MM.1S (cell line): ENCODE results near the gene USP12.

Experiments used
- DNase-seq: peaks from one replicate; pipeline ENCODE4 v3.0.0-alpha.2; 2015
- H2AFZ ChIP-seq: fragments of 300-600 bp; sonication (generic); 2 replicates; pipeline ENCODE4 v1.6.0; 2016; ENCODE audit warnings: antibody characterized with exemption, low read length
- H3F3A ChIP-seq: fragments of 300-600 bp; sonication (generic); 2 replicates; pipeline ENCODE4 v1.6.1; 2016; ENCODE audit warnings: mild to moderate bottlenecking, antibody characterized with exemption, low read length, moderate library complexity, mixed read lengths; ENCODE audit not compliant: insufficient read depth
- H3K27ac ChIP-seq: fragments of 300-600 bp; sonication (generic); 2 replicates; pipeline ENCODE4 v1.5.1; 2016; ENCODE audit warnings: mild to moderate bottlenecking, low read length
- H3K27me3 ChIP-seq: fragments of 300-600 bp; sonication (generic); replicated peaks from 2 replicates; pipeline ENCODE4 v1.6.0; 2016; ENCODE audit warnings: low read length; ENCODE audit not compliant: insufficient read depth
- H3K36me3 ChIP-seq: fragments of 300-600 bp; sonication (generic); replicated peaks from 2 replicates; pipeline ENCODE4 v1.6.1; 2016; ENCODE audit warnings: mild to moderate bottlenecking, low read length, mixed read lengths; ENCODE audit not compliant: insufficient read depth
- H3K4me1 ChIP-seq: fragments of 300-600 bp; sonication (generic); 2 replicates; pipeline ENCODE4 v1.6.1; 2016; ENCODE audit warnings: low read length, mixed read lengths
- H3K4me2 ChIP-seq: fragments of 300-600 bp; sonication (generic); 2 replicates; pipeline ENCODE4 v1.6.0; 2016; ENCODE audit warnings: low read depth, low read length
- H3K4me3 ChIP-seq: fragments of 300-600 bp; sonication (generic); 2 replicates; pipeline ENCODE4 v1.5.1; 2016; ENCODE audit warnings: low read length, mixed read lengths
- H3K79me2 ChIP-seq: fragments of 300-600 bp; sonication (generic); 2 replicates; pipeline ENCODE4 v1.6.1; 2016; ENCODE audit warnings: mixed run types, low read length, mixed read lengths
- H3K9ac ChIP-seq: fragments of 300-600 bp; sonication (generic); 2 replicates; pipeline ENCODE4 v1.6.1; 2016; ENCODE audit warnings: low read length, mixed read lengths
- H3K9me2 ChIP-seq: fragments of 300-600 bp; sonication (generic); replicated peaks from 2 replicates; pipeline ENCODE4 v1.6.1; 2016; ENCODE audit warnings: mild to moderate bottlenecking, low read length, mixed read lengths; ENCODE audit not compliant: insufficient read depth
- H3K9me3 ChIP-seq: fragments of 300-600 bp; sonication (generic); replicated peaks from 2 replicates; pipeline ENCODE4 v1.6.1; 2016; ENCODE audit warnings: mild to moderate bottlenecking, low read length, mixed read lengths; ENCODE audit not compliant: insufficient read depth
- H4K20me1 ChIP-seq: fragments of 300-600 bp; sonication (generic); 2 replicates; pipeline ENCODE4 v1.6.1; 2016; ENCODE audit warnings: mild to moderate bottlenecking, low read length, moderate library complexity, mixed read lengths; ENCODE audit not compliant: insufficient read depth
- CTCF ChIP-seq: fragments of 300-600 bp; sonication (generic); IDR thresholded peaks from 2 replicates; pipeline ENCODE4 v1.5.1; 2016; ENCODE audit warnings: antibody characterized with exemption, low read length, mixed read lengths
- EZH2 ChIP-seq: fragments of 300-600 bp; sonication (generic); optimal IDR thresholded peaks from 2 replicates; pipeline ENCODE3; 2017; ENCODE audit warnings: low read depth, mild to moderate bottlenecking, antibody characterized with exemption, low read length, mixed read lengths
- EZH2phosphoT487 ChIP-seq: fragments of 300-600 bp; sonication (generic); IDR thresholded peaks from 2 replicates; pipeline ENCODE4 v1.6.1; 2018; ENCODE audit warnings: antibody characterized with exemption, low read length

The USP12 gene

GRCh38 chr13:27158335-27158734, 13.3 kb downstream of the USP12 start:
- Histone ChIP-seq H3K4me3 (no peak overlapping the region), H3K27ac (no peak overlapping the region), H3K9me3 (no peaks in the 10 kb centered on the region), H3K36me3 (no peaks in the 10 kb centered on the region), H3K9ac (no peak overlapping the region), H3K27me3 (no peaks in the 10 kb centered on the region), H3K9me2 (no peaks in the 10 kb centered on the region), H4K20me1 (no peaks in the 10 kb centered on the region), H2AFZ (no peak overlapping the region), H3K79me2 (peaks cover 40% of the 10 kb centered on the region), H3K4me2 (no peak overlapping the region), H3K4me1 (no peaks in the 10 kb centered on the region), H3F3A (no peaks in the 10 kb centered on the region)
- no peak for TF ChIP-seq EZH2phosphoT487
- no peak for TF ChIP-seq CTCF
- TF ChIP-seq EZH2 = no peak
- DNase-seq = no peak

DNA sequence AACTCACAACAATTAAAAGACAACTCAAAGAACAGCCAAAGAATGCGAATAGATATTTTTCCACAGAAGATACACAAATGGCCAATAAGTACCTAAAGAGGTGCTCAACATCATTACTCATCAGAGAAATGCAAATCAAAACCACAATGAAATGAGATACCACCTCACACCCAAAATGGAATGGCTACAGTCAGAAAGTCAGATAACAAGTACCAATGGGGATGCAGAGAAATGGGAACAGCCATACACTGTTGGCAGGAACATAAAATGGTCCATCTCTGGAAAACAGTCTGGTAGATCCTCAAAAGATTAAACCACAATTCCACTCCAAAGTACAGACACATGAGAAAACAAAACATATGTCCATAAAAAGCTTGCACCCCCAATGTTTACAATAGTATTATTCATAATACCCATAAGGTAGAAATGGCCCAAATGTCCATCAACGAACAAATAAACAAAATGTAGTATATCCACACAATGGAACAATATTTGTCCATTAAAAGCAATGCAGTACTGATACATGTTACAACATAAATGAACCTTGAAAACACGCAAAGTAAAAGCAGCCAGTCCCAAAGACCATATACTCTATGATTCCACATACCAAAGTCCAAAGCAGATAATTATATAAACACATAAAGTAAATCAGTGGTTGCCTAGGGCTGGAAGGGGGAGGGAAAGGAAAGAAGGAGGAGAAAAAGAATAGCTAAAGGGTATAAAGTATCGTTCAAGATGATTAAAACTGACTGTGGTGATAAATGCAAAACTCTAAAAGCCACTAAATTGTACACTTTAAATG, 19.6 kb downstream of the USP12 start:
- TF ChIP-seq EZH2phosphoT487 = no peak
- TF ChIP-seq EZH2 = no peak
- no peak for TF ChIP-seq CTCF
- Histone ChIP-seq H4K20me1 (no peaks in the 10 kb centered on the region), H3K9me3 (no peaks in the 10 kb centered on the region), H3K9ac (no peak overlapping the region), H3K4me3 (no peak overlapping the region), H3K36me3 (no peaks in the 10 kb centered on the region), H3F3A (no peaks in the 10 kb centered on the region), H3K4me2 (no peak overlapping the region), H3K27me3 (no peaks in the 10 kb centered on the region), H3K9me2 (no peaks in the 10 kb centered on the region), H3K27ac (no peak overlapping the region), H2AFZ (no peak overlapping the region), H3K4me1 (no peaks in the 10 kb centered on the region), H3K79me2 (peaks cover 24% of the 10 kb centered on the region)
- DNase-seq = no peak

DNA sequence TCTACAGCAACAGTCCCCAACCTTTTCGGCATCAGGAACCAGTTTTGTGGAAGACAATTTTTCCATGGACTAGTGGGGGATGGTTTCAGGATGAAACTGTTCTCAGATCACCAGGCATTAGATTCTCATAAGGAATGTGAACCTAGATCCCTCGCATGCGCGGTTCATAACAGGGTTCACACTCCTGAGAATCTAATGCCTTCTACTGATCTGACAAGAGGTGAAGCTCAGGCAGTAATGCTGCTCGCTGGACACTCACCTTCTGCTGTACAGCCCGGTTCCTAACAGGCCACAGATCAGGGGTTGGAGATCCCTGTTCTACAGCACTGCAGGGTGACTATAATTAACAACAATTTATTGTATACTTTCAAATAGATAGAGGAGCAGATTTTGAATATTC, 21.9 kb downstream of the USP12 start:
- no peaks in the 10 kb centered on the region for H3K36me3 ChIP-seq
- H4K20me1 ChIP-seq = no peaks in the 10 kb centered on the region
- DNase-seq = no peak
- no peaks in the 10 kb centered on the region for H3K9me3 ChIP-seq
- peaks cover 23% of the 10 kb centered on the region for H3K79me2 ChIP-seq
- H3K27me3 ChIP-seq = no peaks in the 10 kb centered on the region
- H3K9me2 ChIP-seq = no peaks in the 10 kb centered on the region
- no peaks in the 10 kb centered on the region for H3K4me1 ChIP-seq
- no peak overlapping the region for H3K9ac ChIP-seq
- no peak overlapping the region for H3K4me3 ChIP-seq
- H3K27ac ChIP-seq = no peak overlapping the region
- H3K4me2 ChIP-seq = no peak overlapping the region
- no peaks in the 10 kb centered on the region for H3F3A ChIP-seq
- TF ChIP-seq CTCF (no peak), EZH2 (no peak), EZH2phosphoT487 (no peak)
- H2AFZ ChIP-seq = no peak overlapping the region
